ENCODE measurements around the gene KIN.
"Not testable (repeated sequence)": the region's sequence is repeated elsewhere in the genome, so short reads cannot be mapped to it uniquely, and the experiment has no call there.

Gene KIN

GRCh38 chr10:7787857-7788638 lies at the start of gene KIN, which contains the start of gene ATP5F1C:
Gene KIN, minus strand, starts transcription at chr10:7787993. Its CDS starts 60 bp downstream, at chr10:7787933.
Gene ATP5F1C, plus strand, starts transcription at chr10:7788177. Its CDS starts 31 bp downstream, at chr10:7788208.
- peak; percentile 97 for DNase-seq (ENCODE audit: low read depth)

- no peak for DNase-seq (ENCODE audit: low read depth)
Measured at GRCh38 chr10:7836571-7836970, 48.8 kb upstream of the KIN start.

GRCh38 chr10:7834262-7834661 lies 46.5 kb upstream of the KIN start:
- DNase-seq (ENCODE audit: low read depth) = no peak

- no peak for DNase-seq (ENCODE audit: low read depth)
Measured at GRCh38 chr10:7833210-7833609, 45.4 kb upstream of the KIN start.

- no peak for DNase-seq (ENCODE audit: low read depth)
Measured at GRCh38 chr10:7832060-7832459, 44.3 kb upstream of the KIN start.

GRCh38 chr10:7829289-7829834 lies 41.6 kb upstream of the KIN start:
- DNase-seq (ENCODE audit: low read depth) = no peak

GRCh38 chr10:7826971-7827370 lies 39.2 kb upstream of the KIN start:
- DNase-seq (ENCODE audit: low read depth) = peak; percentile 77

- DNase-seq (ENCODE audit: low read depth) = no peak
Measured at GRCh38 chr10:7824251-7824650, 36.5 kb upstream of the KIN start.

- peak; percentile 64 for DNase-seq (ENCODE audit: low read depth)
Measured at GRCh38 chr10:7819121-7819460, 31.3 kb upstream of the KIN start.

GRCh38 chr10:7818295-7819120 lies 30.7 kb upstream of the KIN start, which contains the start of gene TAF3:
Gene TAF3, plus strand, starts transcription at chr10:7818505. Its CDS starts 205 bp downstream, at chr10:7818710.
- DNase-seq (ENCODE audit: low read depth) = peak; percentile 92

GRCh38 chr10:7817984-7818294 lies 30.1 kb upstream of the KIN start:
- no peak for DNase-seq (ENCODE audit: low read depth)

- DNase-seq (ENCODE audit: low read depth) = no peak
Measured at GRCh38 chr10:7817576-7817975, 29.8 kb upstream of the KIN start.

GRCh38 chr10:7813481-7813880 lies 25.7 kb upstream of the KIN start:
- DNase-seq (ENCODE audit: low read depth) = no peak

GRCh38 chr10:7811743-7812142 lies 23.9 kb upstream of the KIN start:
- not testable (repeated sequence) for DNase-seq (ENCODE audit: low read depth)

- DNase-seq (ENCODE audit: low read depth) = no peak
Measured at GRCh38 chr10:7811000-7811399, 23.2 kb upstream of the KIN start.

- no peak for DNase-seq (ENCODE audit: low read depth)
Measured at GRCh38 chr10:7810443-7810842, 22.6 kb upstream of the KIN start.

- no peak for DNase-seq (ENCODE audit: low read depth)
Measured at GRCh38 chr10:7808686-7809267, 21.0 kb upstream of the KIN start.

- no peak for DNase-seq (ENCODE audit: low read depth)
Measured at GRCh38 chr10:7804741-7805140, 16.9 kb upstream of the KIN start.

GRCh38 chr10:7804216-7804615 lies 16.4 kb upstream of the KIN start:
- no peak for DNase-seq (ENCODE audit: low read depth)

GRCh38 chr10:7802606-7803005 lies 14.8 kb upstream of the KIN start:
- DNase-seq (ENCODE audit: low read depth) = no peak

- peak; percentile 93 for DNase-seq (ENCODE audit: low read depth)
Measured at GRCh38 chr10:7797582-7797981, 9.8 kb upstream of the KIN start.

GRCh38 chr10:7795605-7796004 lies 7.8 kb upstream of the KIN start:
- DNase-seq (ENCODE audit: low read depth) = no peak

Data from ELR (cell line).